Thyroid gland (tissue), 4 donors: Measurements from ENCODE around the gene KCNK4. TPM values are rescaled to one million over a fixed set of nuclear protein-coding genes. Genes with fewer than 3 reads are reported as not detected.

ENCODE experiments used
- DNase-seq, 2 donors: peaks; one replicate each; pipeline ENCODE4 v3.0.0-alpha.2; 2019
- H3K27ac ChIP-seq, 3 donors: fragments of 200-600 bp; sonication (generic); 1 replicate in 2 of 3; 2 replicates in 1 of 3; pipeline ENCODE4 v1.5.1; 2016 to 2019; ENCODE audit warnings: mild to moderate bottlenecking in 1 of 3, moderate library complexity in 1 of 3
- H3K27me3 ChIP-seq: fragments of 200-600 bp; sonication (generic); one replicate; pipeline ENCODE4 v1.5.1; 2019
- H3K36me3 ChIP-seq, 2 donors: fragments of 200-600 bp; sonication (generic); one replicate each; pipeline ENCODE4 v1.5.1; 2016 to 2019
- H3K4me1 ChIP-seq, 2 donors: fragments of 200-600 bp; sonication (generic); one replicate each; pipeline ENCODE4 v1.5.1; 2017 to 2019
- H3K4me3 ChIP-seq, 3 donors: fragments of 200-600 bp; sonication (generic); replicated peaks in 1 of 3; 1 replicate in 2 of 3; 2 replicates in 1 of 3; pipeline ENCODE4 v1.5.1; 2016; ENCODE audit warnings: mild to moderate bottlenecking in 1 of 3
- H3K9me3 ChIP-seq: fragments of 200-600 bp; sonication (generic); one replicate; pipeline ENCODE4 v1.5.1; 2017
- POLR2A ChIP-seq, 2 donors: fragments of 450-650 bp; IDR thresholded peaks; one replicate each; pipeline ENCODE4 v1.6.1; 2017; ENCODE audit warnings: antibody characterized with exemption in 2 of 2, mild to moderate bottlenecking in 2 of 2, moderate library complexity in 1 of 2
- WGBS, 2 donors: methylation state at CpG; one replicate each; pipeline ENCODE4 v1.1.5; 2017; 5-methylcytosine and 5-hydroxymethylcytosine counted together
- intact Hi-C: fragments of 100-400 bp; cut with DNase I; formaldehyde crosslinking; loops from one replicate; pipeline ENCODE4 v1.15.1; 2023
- total RNA-seq, 4 donors: library from RNA; depleted of rRNA; stranded (reverse); fragments of >200 nt; gene quantifications; one replicate each; pipeline ENCODE4 v1.2.3, GENCODE V29; 2016
- TF ChIP-seq, protein P1 (sequence below), 6 experiments: fragments of 200-600 bp in 3 of 6; fragments of 450-650 bp in 3 of 6; sonication (generic) in 3 of 6; IDR thresholded peaks; one replicate each; pipeline ENCODE4 v1.5.1; 2016 to 2019; ENCODE audit warnings: antibody characterized with exemption in 6 of 6, mild to moderate bottlenecking in 2 of 6, inconsistent platforms in 1 of 6, moderate library complexity in 1 of 6

The KCNK4 gene
- total RNA-seq, 4 donors from 2014 or later = not detected

DNA sequence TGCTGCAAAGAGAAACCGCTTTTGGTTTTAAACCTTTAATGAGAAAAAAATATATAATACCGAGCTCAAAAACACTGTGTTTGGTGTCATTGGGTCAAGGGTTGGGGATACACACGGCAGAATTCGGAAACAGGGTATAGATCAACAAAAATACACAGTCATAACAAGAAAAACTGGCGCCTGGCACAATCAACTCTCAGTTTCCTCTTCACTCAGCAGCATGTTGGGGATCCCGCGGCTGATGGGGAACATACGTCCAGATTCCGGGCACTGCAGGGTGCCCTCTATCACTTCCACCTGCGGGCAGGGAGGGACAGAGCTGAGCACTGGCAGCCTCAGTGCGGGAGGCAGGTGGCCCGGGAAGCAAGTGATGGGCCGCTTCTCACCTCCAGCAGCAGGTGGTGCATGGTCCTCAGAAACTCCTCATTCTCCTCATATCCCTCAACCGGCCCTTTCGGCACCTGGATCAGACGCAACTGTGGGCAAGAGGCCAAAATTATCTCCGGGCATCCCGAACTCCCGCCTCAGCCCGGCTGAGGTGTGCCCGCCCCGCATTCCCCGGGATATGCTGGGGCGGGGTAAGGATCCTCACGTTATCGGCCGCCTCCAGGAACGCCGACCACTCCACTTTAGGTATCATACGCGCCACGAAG is 25.7 kb downstream of the KCNK4 start:
- Histone ChIP-seq H3K4me3 (peak overlapping the region; percentile 81 to 95 (median 90)), H3K27ac (peak overlapping the region; percentile 97 to 100 (median 99)), H3K9me3 (no peaks in the 10 kb centered on the region), H3K4me1 (peaks cover 15 to 35% of the 10 kb centered on the region in 2 donors), H3K27me3 (no peaks in the 10 kb centered on the region), H3K36me3 (peaks cover 11 to 23% of the 10 kb centered on the region in 2 donors)
- peak; percentile 47 for DNase-seq
- TF ChIP-seq POLR2A (IDR thresholded peaks at IDR 0.05) = no peak
- TF ChIP-seq, protein P1, sequence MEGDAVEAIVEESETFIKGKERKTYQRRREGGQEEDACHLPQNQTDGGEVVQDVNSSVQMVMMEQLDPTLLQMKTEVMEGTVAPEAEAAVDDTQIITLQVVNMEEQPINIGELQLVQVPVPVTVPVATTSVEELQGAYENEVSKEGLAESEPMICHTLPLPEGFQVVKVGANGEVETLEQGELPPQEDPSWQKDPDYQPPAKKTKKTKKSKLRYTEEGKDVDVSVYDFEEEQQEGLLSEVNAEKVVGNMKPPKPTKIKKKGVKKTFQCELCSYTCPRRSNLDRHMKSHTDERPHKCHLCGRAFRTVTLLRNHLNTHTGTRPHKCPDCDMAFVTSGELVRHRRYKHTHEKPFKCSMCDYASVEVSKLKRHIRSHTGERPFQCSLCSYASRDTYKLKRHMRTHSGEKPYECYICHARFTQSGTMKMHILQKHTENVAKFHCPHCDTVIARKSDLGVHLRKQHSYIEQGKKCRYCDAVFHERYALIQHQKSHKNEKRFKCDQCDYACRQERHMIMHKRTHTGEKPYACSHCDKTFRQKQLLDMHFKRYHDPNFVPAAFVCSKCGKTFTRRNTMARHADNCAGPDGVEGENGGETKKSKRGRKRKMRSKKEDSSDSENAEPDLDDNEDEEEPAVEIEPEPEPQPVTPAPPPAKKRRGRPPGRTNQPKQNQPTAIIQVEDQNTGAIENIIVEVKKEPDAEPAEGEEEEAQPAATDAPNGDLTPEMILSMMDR (IDR thresholded peaks at IDR 0.05) = peak in 2 of 6 experiments; percentile 16 to 30
- WGBS, 2 donors = 12 to 15% methylated on average over 14 to 21 of the region's 32 CpGs
- intact Hi-C loops = no loop called here

DNA sequence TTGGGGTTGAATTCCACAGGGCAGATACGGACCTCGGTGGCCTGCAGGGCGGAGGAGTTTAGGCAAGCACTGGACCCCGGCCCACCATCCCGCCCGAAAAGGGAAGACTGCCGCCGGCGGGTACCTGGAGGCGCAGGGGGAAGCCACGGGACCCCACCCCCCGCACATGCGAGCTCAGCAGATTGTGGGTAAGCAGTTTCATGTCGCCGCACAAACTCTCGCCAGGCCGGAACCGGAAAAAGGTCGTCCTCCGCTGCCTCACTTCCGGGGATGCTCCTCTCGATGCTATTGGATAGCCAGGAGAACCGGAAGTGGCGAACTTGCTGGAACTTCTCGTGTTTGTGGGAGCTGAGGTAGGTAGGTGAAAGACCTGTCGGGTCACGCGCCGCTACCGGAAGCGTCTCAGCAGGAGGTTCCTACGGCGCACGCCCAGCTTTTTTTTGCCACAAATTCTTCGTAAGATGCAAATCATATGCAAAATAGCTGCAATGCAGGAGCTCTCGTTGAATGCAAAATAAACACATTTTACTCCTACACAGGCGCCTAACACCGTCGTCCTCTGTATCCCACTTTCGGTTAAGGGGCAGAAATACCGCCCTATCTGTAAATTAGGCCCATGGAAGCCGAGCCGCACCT is 26.3 kb downstream of the KCNK4 start, which contains the start of gene TRMT112:
Gene TRMT112 (minus strand): TSS at position 235 of the 636 bp plus-strand sequence. CDS start 33 bp downstream, at position 202.
- H3K36me3 ChIP-seq = peaks cover 11 to 23% of the 10 kb centered on the region in 2 donors
- TF ChIP-seq POLR2A (IDR thresholded peaks at IDR 0.05) = peak in 1 of 2 donors; percentile 85
- TF ChIP-seq, protein P1 (IDR thresholded peaks at IDR 0.05) = no peak
- H3K27me3 ChIP-seq = no peaks in the 10 kb centered on the region
- peak; percentile 99 for DNase-seq
- WGBS, 2 donors = 0% methylated on average over 20 to 31 of the region's 43 CpGs
- H3K27ac ChIP-seq = peak within 1 kb of the TSS; percentile 97 to 100 (median 99)
- peaks cover 15 to 41% of the 10 kb centered on the region in 2 donors for H3K4me1 ChIP-seq
- peak within 1 kb of the TSS; percentile 81 to 95 (median 90) for H3K4me3 ChIP-seq
- intact Hi-C loops = no loop called here
- no peaks in the 10 kb centered on the region for H3K9me3 ChIP-seq

DNA sequence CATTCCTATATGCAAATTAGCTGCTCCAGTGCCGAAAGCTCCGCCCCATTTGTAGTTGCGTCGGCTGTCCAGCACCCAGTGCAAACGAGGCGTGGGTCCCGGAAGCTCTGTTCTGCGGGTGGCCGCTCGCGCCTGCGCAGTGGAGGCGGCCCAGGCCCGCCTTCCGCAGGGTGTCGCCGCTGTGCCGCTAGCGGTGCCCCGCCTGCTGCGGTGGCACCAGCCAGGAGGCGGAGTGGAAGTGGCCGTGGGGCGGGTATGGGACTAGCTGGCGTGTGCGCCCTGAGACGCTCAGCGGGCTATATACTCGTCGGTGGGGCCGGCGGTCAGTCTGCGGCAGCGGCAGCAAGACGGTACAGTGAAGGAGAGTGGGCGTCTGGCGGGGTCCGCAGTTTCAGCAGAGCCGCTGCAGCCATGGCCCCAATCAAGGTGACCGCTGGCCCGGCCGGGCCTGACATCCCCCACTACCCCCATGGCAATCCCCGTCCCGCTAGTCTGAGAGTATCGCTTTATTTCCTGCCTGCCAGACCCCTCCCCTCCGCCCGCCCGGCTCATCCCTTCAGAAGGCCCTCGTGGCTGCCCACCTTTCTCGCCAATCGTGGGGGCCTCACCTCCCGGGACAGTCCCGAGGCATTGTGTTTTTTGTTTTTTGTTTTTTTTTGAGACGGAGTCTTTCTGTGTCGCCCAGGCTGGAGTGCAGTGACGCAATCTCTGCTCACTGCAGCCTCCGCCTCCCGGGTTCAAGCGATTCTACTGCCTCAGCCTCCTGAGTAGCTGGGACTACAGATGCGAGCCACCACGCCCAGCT is 27.1 kb downstream of the KCNK4 start, which contains the start of gene PRDX5:
Gene PRDX5 (plus strand): TSS at position 161 of the 805 bp plus-strand sequence. CDS start 95 bp downstream, at position 256.
- Histone ChIP-seq H3K36me3 (peaks cover 11 to 23% of the 10 kb centered on the region in 2 donors), H3K4me1 (peaks cover 15 to 47% of the 10 kb centered on the region in 2 donors), H3K4me3 (peak within 1 kb of the TSS; percentile 81 to 95 (median 90)), H3K9me3 (no peaks in the 10 kb centered on the region), H3K27ac (peak within 1 kb of the TSS; percentile 97 to 100 (median 99)), H3K27me3 (no peaks in the 10 kb centered on the region)
- TF ChIP-seq, protein P1 (IDR thresholded peaks at IDR 0.05) = peak in 4 of 6 experiments; percentile 18 to 58 (median 41)
- TF ChIP-seq POLR2A (IDR thresholded peaks at IDR 0.05) = peak; percentile 80 to 97
- peak; percentile 97 for DNase-seq
- intact Hi-C loops = no loop called here
- WGBS, 2 donors = 0 to 1% methylated on average over 28 to 29 of the region's 61 CpGs

DNA sequence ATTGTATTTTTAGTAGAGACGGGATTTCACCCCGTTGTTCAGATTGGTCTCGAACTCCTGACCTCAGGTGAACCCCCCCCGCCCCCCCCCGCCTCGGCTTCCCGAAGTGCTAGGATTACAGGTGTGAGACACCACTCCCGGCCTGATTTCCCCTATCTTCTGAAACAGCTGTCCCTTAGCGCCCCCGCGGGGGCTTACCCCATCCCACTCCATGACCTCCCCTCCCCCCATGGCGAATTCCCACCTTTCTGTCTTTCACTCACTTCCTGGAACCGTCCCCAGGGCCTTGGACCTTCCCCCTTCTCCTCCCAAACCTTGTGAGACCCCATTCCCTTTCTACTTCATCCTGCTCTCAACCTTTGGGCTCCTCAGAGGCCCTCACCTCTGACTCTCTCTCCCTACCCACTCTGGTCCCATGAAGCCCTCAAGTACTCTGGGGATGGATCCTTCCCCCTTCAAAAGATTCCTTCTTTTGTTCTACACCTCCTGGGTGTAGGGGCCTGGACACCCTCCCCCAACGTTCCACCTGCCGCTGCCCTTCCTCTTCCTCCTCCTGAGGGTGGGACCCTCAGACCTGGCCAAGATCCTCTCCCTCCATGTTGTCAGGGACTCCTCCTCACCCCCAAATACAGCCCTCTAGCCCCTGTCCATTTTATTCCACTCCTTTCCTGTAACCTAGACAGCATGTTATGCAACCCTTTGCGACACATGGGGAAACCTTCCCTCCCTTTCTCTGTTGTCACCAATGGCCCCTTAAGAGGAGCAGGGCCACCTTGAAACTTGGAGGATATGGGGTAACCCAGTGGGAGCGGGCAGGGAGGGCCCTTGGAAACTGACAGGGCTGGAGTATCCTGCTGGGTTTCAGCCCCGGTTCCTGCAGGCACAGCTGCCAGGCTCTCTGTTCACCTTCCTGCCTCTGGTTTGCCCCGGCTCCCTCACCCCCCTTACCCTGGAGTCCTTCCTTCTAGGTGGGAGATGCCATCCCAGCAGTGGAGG is 28.0 kb downstream of the KCNK4 start:
- intact Hi-C loops = no loop called here
- Histone ChIP-seq H3K4me1 (peaks cover 15 to 47% of the 10 kb centered on the region in 2 donors), H3K27ac (peak overlapping the region; percentile 97 to 100 (median 99)), H3K27me3 (no peaks in the 10 kb centered on the region), H3K4me3 (peak overlapping the region in 2 of 3 donors; percentile 68 to 95), H3K9me3 (no peaks in the 10 kb centered on the region), H3K36me3 (peaks cover 11 to 22% of the 10 kb centered on the region in 2 donors)
- 25 to 29% methylated on average over 16 to 19 of the region's 19 CpGs for WGBS, 2 donors
- peak in 1 of 2 donors; percentile 36 for DNase-seq
- TF ChIP-seq POLR2A (IDR thresholded peaks at IDR 0.05) = no peak
- TF ChIP-seq, protein P1 (IDR thresholded peaks at IDR 0.05) = no peak
